Measurements from ENCODE around the gene STARD13. TPM values are rescaled to one million over a fixed set of nuclear protein-coding genes. Genes with fewer than 3 reads are reported as not detected.

Gene STARD13
- total and polyA plus RNA-seq, 2 donors (not counting 1 experiment from before 2014, with no cell fraction given): 0.06 to 0.22 TPM

GRCh38 chr13:33228648-33229445 lies 56.7 kb downstream of the STARD13 start:
- DNase-seq: peak; percentile 62
- Histone ChIP-seq H3K4me3 (ENCODE audit: control extremely low read depth in 1 of 5, extremely low read depth in 1 of 5, insufficient read depth in 1 of 5, low read depth in 2 of 5, low read length in 4 of 5) (no peak overlapping the region), H3K27me3 (replicated peaks in 1 of 4; ENCODE audit: control extremely low read depth in 1 of 4, control insufficient read depth in 3 of 4, insufficient read depth in 4 of 4, low read length in 3 of 4) (no peaks in the 10 kb centered on the region), H3K9me3 (ENCODE audit: control extremely low read depth in 1 of 3, control insufficient read depth in 2 of 3, insufficient read depth in 1 of 3, low read length in 2 of 3) (peaks cover 0 to 10% (median 6%) of the 10 kb centered on the region in 3 donors), H3K9ac (ENCODE audit: low read length) (no peak overlapping the region), H3K27ac (ENCODE audit: low read length in 2 of 2) (no peak overlapping the region), H3K4me2 (replicated peaks; ENCODE audit: low read depth, low read length, poor library complexity, severe bottlenecking) (no peak overlapping the region), H3K4me1 (ENCODE audit: control insufficient read depth in 2 of 2, insufficient read depth in 2 of 2, low read length in 2 of 2) (no peaks in the 10 kb centered on the region), H3K79me2 (ENCODE audit: control insufficient read depth, insufficient read depth, low read length) (no peaks in the 10 kb centered on the region), H2AFZ (ENCODE audit: insufficient read depth, low read depth, low read length, poor library complexity, severe bottlenecking) (no peak overlapping the region), H4K20me1 (ENCODE audit: control insufficient read depth, insufficient read depth, low read length, poor library complexity, severe bottlenecking) (no peaks in the 10 kb centered on the region), H3K36me3 (replicated peaks in 1 of 2; ENCODE audit: control extremely low read depth in 1 of 2, control insufficient read depth in 1 of 2, extremely low read depth in 1 of 2, insufficient read depth in 2 of 2, low read length in 1 of 2) (no peaks in the 10 kb centered on the region)
- TF ChIP-seq CTCF (IDR thresholded peaks at IDR 0.05): peak; percentile 97
- TF ChIP-seq EZH2 (IDR thresholded peaks at IDR 0.05; ENCODE audit: borderline replicate concordance, insufficient read depth, low read depth, low read length, poor library complexity, severe bottlenecking): no peak
- Mint-ChIP-seq H3K27me3 (peaks cover 4% of the 10 kb centered on the region), H3K9me3 (ENCODE audit: insufficient read depth) (peaks cover 9% of the 10 kb centered on the region), H3K4me1 (peaks cover 3% of the 10 kb centered on the region), H3K4me3 (no peak overlapping the region), H3K27ac (no peak overlapping the region)
- ChIA-PET CTCF (interaction anchor here (0.6 to 6.1 kb wide), 14 partner anchors 9 to 1941 kb away, joined by 3 to 52 read pairs (median 5); no protein-coding TSS in a partner anchor), POLR2A (no interaction called here)
- intact Hi-C loops (cut with micrococcal nuclease): loop anchor here (1.0 kb wide), 2 partner anchors 313 to 495 kb away; no protein-coding TSS in a partner anchor
- ATAC-seq (ENCODE audit: low read depth): peak; percentile 66
- 89% methylated on average over 6 of the region's 12 CpGs for WGBS (ENCODE audit: insufficient coverage)

Data from B cell (primary cell).